ENCODE measurements around the gene IL3.

DNA sequence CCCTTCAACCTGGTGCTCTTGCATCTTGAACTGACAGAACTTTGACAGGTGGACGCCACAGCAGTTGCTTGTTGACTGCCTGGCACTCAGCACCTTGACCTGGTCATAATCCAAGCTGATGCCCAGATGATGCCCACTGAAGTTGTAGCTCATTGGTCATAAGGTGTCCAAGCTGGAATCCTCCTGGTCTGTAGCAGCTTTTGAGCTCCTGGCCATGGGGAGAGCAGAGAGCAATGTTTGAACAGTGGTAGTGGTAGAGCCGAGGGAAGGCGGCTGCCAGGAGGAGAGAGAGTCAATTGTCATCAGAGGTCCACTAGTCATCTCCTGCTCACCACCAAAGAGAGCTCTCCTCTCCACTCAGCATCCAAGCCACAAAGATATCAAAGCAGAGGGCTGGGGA, 36.4 kb downstream of the IL3 start:
- TF ChIP-seq EZH2 (IDR thresholded peaks at IDR 0.05; ENCODE audit: insufficient read depth, low read length): no peak
- TF ChIP-seq, protein P1, sequence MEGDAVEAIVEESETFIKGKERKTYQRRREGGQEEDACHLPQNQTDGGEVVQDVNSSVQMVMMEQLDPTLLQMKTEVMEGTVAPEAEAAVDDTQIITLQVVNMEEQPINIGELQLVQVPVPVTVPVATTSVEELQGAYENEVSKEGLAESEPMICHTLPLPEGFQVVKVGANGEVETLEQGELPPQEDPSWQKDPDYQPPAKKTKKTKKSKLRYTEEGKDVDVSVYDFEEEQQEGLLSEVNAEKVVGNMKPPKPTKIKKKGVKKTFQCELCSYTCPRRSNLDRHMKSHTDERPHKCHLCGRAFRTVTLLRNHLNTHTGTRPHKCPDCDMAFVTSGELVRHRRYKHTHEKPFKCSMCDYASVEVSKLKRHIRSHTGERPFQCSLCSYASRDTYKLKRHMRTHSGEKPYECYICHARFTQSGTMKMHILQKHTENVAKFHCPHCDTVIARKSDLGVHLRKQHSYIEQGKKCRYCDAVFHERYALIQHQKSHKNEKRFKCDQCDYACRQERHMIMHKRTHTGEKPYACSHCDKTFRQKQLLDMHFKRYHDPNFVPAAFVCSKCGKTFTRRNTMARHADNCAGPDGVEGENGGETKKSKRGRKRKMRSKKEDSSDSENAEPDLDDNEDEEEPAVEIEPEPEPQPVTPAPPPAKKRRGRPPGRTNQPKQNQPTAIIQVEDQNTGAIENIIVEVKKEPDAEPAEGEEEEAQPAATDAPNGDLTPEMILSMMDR (IDR thresholded peaks at IDR 0.05; ENCODE audit: insufficient read depth, low read depth, low read length): no peak
